NCI-H1105 treated with DMSO at 0.1 percent for 48 hours (cell line): ENCODE results near the gene CNGB1.
"Not testable (repeated sequence)": the region's sequence is repeated elsewhere in the genome, so short reads cannot be mapped to it uniquely, and the experiment has no call there.

Experiments
- DNase-seq: peaks from one replicate; lab custom pipeline; 2025; lab: John Stamatoyannopoulos, UW

CNGB1 gene

DNA sequence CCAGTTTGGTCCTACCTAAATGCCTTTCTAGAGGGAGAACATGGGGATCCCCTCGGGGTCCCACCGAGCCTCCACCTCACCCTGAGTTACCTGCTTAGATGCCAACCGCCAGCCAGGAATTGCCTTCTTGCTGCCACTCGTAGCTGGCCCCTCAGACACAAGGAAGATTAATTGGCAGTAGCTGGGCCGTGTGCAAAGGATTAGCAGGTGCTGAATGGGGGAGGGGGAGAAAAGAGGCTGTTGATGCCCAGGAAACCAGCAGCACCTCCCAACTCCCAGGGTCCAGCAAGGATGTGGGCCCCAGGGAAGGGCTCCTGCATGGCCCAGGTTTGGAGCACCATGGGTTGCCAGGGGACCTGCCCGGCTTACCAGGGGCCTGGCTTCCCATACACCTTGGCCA lies at the start of gene CNGB1:
TSS of gene CNGB1 (minus strand) at position 159 of the 400 bp plus-strand sequence. CDS start 3,842 bp downstream, outside the sequence.
- no peak for DNase-seq

DNA sequence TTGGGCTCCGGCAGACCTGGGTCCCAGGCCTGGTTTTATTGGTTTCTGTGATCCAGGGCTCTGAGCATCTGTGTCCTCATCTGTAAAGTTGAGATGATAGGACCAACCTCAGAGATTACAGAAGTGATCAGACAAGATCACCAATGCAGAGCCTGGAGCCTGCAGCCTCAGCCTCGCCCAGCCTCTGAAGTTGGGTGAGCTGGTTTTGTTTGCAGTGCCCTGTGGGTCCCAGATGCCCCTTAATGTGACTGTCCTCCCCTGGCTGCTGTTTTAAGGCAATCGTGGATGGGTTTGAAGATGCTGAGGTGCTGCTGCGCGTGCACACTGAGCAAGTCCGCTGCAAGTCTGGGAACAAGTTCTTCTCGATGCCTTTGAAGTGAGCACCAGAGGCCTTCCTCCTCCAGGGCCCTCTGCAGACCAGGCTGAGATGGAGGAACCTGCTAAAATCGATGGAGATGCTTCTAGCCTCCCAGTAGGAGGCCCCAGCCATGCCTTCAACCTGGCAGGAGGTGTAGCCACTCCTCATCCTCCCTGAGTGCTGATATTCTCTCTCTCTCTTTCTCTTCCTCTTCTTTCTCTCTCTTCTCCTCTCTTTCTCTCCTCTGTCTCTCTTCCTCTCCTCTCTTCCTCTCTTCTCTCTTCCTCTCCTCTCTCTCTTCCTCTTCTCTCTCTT lies 49.1 kb upstream of the CNGB1 start:
- DNase-seq, result no peak

DNA sequence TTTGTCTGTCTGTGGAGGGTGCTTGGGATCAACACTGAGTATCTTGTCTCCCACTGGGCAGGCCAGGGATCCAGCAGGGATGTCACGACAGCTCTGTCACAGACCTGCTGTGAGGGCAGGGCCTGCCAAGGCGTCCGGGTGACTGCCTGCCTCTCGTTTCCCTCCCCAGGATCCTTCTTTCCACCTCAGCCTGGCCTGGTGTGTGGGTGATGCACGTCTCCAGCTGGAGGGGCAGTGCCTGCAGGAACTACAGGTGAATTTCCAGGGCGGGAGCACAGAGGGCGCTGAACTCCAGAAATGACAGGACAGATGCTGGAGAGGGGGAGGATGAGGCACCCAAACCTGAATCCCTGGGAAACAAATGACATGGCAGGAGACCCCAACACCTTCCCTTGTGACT lies 47.9 kb upstream of the CNGB1 start:
- no peak for DNase-seq

DNA sequence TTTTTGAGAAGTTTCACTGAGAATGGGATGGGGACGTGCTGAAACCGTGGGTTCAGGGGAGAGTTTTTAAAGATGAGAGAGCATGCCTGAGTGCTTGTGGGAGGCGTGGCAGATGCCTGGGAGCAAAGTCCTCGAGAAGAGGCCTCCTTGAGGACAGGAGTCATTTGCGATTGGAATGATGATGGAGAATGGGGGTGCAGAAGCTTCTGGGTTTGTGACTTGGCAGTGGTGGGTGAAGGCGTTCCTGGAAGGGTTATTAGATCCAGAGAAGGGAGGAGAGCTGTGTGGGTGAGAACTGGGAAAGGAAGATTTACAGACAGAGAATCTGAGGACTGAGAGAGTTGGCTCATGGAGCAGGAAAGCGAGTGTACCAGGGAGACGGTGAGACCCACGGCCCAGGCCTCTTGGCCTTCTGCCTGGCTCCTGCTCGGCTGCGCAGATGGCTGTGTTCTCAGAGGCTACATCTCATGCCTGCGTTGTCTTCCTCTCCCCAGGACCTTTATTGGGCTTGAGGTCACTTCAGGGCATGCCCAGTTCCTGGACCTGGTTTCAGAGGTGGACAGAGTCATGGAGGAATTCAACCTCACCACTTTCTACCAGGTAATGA lies 46.0 kb upstream of the CNGB1 start:
- no peak for DNase-seq

DNA sequence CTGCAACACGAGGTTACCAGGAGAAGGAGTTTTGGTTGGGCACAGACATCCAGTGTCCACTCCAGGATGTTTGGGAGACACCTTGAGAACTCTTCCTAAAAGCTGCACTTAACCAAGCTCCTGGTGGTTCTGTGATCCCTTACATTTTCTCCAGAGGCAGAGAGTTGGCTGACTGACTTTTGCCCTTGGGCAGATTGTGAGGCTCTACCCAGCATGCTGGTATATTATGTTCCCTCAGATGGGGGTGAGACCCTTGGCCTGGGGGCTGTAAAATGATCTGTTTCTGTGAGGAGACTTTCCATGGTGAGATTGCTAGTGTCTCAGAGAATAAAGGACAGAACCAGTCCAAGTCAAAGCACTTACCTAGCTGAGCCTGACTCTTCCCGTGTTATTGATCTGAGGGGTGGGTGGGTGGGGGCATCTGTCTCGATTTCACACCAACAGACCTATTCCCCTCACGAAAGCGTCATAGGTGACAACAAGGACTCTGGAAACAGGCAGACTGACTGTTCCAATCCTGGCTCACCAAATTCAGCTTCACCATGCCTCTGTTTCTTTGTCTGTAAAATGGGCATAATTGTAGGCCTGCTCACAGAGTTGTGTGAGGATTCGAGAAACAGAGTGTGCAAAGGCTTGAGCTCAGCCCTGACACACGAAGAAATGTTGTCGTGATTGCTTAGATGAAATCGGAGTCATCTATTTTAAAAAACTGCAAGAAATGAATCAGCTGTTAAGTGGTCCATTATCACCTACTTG lies 42.5 kb upstream of the CNGB1 start:
- DNase-seq, result no peak

DNA sequence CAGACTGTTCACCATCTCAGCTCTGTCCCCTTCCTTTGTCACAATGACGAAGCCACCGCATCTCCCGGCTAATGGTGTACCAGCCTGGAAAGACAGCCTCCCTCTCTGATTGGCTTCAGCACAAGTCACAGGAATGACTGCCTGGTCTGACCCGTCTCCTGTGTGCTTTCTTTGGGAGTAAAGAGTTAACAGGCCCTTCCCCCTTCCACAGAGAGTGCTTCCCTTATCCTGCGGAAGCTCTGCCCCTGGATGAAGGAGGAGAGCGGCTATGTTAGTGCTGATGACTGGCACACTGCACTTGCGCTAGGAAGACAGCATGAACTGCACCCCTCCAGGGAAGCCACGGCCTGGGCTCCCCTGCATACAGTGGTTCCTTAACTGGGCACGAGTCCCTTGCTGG lies 41.6 kb upstream of the CNGB1 start:
- no peak for DNase-seq

DNA sequence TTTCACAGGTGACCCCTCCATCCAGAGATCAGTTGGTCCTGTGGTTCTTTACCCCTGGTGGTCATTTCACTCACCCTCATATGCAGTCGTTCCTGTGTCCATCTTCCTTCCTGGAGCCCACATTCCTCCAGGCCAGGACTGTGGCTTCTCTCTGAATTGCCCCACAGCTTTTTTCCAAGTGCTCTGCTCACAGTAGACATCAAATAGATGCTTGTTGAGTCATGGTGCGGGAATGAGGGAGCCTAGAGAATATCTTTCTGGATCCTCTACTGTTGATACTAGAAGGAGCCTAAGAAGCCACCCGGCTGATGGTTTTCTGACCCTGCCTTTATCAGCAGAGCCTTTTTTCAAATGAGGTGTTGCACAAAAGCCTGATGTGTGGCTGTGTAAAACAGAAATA lies 40.7 kb upstream of the CNGB1 start:
- no peak for DNase-seq

DNA sequence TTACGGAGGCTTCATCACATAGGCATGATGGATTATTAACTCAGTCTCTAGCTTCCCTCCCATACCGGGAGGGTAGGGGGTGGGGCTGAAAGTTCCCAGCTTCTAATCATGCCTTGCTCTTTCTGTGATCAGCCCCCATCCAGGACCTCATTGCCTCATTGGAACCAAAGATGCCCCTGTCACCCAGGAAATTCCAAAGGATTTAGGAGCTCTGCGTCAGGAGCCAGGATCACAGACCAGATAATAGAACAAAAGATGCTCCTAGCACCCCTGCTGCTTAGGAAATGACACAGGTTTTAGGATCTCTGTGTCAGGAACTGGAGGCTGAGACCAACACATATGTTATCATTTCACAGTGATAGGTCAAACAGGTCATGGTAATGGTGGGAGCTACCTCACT lies 40.0 kb upstream of the CNGB1 start:
- DNase-seq, result no peak

DNA sequence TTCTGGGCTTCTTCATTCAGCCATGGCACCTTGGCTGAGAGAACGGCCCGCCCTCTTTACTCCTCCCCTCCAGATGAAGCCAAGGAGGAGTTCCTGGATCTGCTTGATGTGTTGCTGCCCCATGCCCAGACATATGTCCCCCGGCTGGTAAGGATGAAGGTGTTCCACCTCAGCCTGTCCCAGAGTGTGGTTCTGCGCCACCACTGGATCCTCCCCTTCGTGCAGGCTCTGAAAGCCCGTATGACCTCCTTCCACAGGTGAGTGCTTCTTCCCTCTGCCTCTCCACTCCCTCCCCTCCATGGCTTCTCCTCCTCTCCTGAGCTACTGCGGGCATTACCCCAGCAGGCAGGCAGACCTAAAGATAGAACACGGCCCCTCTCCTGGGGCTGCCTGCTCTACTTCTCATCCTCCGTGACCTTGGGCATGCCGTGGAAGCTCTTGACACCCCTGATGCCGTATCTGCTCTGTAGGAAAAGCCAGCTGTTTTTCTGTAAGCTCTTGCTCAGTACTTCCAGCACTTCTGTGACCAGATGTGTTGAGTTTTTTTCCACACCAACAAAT lies 39.0 kb upstream of the CNGB1 start:
- DNase-seq, result no peak

DNA sequence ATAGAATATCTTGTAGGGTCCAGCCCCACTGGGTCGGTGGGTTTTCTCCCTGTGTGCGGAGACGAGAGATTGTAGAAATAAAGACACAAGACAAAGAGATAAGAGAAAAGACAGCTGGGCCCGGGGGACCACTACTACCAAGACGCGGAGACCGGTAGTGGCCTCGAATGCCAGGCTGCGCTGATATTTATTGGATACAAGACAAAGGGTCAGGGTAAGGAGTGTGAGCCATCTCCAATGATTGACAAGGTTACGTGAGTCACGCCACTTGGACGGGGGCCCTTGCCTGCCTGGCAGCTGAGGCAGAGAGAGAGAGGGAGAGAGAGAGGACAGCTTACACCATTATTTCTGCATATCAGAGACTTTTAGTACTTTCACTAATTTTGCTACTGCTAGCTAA lies 33.8 kb upstream of the CNGB1 start:
- DNase-seq, result not testable (repeated sequence)

DNA sequence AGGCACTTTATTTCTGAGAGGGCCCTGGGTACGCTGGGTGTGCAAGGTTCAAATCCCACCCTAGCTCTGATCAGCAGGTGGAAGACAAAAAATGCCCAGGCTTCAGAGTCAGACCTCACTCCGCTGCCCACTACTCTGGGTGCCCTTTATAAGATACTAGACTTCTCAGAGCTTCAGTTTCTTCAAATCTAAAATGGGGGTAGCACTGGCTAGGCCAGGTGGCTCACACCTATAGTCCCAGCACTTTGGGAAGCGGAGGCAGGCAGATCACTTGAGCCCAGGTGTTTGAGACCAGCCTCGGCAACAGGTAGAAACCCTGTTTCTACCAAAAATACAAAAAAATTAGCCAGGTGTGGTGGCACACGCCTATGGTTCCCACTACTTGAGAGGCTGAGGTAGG lies 32.0 kb upstream of the CNGB1 start:
- no peak for DNase-seq

DNA sequence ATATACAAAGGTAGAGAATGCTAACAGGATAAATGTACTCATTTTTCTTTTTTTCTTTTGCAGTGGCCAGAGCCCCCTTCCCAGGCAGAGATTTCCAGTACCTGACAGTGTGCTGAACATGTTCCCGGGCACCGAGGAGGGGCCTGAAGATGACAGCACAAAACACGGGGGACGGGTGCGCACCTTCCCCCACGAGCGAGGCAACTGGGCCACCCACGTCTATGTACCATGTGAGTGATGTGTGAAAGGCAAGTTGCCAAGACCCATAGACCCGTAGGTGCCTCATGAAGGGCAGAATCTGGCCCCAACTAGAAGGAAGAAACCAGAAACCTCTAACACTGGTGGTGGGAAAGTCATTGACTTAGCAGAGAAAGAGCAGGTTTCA lies 31.5 kb upstream of the CNGB1 start:
- no peak for DNase-seq

DNA sequence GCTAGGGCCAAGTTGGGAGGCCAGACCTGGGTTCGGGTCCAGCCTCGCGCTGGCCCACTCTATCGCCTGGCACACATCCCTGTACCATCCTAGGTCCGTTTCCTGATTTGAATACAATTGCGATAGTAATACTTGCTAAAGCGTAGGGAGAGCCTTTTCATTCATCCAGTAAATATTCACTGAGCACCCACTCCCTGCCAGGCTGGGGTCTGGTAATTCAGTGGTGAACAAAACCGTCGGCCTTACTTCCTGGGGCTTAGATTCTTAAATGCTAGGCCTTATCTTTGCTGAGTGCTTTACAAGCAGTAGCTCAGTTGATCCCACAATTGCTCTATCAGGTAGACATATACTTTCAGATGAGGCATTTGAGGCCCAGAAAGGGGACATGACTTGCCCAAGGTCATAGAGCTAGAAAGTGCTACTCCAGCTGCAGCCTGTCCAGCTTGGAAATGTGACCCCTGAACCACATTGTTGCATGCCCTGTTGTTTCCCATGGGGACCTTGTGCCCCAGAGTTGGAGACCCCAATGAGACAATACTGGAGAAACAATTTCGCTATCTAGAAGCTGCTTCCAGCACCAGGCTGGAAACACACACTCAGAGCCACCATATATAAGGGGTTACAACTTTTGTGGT lies 31.0 kb upstream of the CNGB1 start:
- no peak for DNase-seq

DNA sequence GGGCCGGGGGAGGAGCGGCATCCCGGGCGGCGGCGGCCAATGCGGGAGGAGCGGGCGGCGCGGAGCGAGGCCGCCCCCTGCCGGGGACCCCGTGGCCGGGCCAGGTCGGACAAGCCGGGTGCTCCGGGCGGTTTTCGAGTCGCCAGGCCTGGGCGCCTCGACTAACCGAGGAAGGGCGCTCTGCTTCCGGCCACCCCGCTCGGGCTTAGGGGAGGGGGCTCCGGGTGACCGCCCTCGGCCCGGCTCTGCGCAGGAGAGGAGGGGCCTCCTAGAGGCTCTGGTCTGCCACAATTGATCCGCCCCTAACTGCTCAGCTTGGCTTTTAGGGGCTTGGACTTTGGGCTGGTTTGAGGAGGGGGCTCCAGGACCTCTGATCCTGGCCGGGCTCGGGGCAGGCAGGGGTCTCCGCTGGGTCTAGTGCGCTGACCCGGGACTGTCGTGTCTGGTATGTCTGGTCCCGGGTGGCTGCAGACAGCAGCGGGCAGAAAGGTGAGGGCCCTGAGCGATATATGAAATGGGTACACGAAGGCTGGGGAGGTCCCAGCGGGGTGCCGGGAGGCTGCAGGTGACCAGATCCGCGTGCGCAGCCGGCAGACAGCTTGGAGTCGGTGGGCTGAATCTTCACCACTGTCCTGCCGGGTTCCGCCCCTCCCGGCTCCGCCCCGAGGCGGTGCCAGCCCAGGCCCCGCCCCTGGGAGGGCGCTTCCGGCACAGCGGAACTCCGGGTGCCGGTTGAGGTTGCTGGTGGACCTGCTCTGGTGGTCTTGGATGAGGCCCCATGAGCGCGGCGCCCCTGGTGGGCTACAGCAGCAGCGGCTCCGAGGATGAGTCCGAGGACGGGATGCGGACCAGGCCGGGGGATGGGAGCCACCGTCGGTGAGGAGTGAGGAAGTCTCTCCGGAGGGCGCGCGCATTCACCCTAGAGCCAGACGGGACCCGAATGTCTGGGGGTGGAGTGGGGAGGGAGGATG lies 30.1 kb upstream of the CNGB1 start, which contains the start of gene USB1:
TSS of gene USB1 (plus strand) at position 702 of the 971 bp plus-strand sequence. CDS start at position 779, 77 bp downstream.
- DNase-seq, result peak; percentile 64

DNA sequence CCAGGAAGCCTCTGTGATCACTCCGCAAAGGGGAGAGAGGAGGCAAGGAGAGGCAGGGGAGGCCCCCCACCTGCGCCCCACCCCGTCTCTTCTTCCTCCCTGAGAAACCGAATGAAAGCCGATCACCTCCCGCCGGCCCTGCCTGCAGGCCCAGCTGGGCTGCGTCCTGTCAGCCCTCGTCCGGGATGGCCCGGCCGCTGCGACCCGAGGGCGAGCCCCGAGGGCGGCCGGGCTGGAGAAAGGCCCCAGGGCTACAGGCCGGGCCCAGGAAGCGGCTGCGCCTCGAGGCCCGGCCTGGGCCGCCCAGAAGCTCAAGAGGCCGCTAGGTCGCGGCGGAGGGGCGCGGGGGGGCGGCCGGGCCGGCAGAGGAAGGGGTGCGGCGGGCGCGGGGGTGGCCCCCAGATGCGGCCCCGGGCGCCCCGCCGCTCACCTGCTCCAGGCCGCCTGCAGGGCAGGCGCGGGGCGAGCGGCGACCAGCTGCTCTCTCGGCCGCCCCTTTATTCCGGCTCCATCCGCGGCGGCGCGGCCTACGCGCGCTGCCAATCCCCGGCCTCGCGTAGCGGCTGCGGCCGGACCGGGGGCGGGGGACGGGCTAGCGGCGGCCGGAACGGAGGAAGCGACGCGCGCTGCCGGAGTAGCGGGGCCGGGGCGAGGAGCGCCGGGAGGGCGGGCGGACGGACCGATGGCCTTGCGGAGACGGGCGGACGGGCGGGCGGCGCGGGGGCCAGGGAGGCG lies 29.2 kb upstream of the CNGB1 start, which contains the start of gene ZNF319:
TSS of gene ZNF319 (minus strand) at position 702 of the 735 bp plus-strand sequence. CDS start 2,407 bp downstream, outside the sequence.
- no peak for DNase-seq

DNA sequence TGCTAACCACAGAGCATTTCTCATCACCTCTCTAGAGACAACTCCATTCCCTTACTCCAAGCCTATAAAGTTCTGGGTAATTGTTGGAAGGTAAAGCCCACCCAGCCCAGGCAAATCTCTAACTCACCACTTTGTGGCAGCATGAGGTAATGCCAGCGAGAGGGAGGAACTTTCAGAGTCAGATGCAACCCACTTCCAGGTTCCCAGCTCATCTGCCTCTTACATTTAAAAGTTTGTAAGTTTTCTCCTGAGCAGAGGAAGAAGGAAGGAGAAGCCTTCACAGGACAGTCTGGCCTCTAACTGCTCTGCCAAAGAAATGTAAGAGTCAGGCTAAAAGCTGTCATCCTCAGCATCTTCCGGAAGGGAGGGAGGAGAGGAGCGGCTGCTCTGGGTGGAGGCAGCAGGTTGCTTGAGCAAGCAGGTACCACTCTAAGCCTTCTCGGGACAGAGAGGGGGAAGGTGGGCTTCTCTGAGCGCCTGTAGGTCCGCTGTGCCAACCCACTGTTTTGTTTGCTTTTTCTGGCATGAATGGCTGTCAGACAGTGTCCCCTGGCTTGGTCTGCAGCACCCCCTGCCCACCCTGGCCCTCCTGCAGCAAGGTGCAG lies 28.5 kb upstream of the CNGB1 start:
- DNase-seq, result no peak

DNA sequence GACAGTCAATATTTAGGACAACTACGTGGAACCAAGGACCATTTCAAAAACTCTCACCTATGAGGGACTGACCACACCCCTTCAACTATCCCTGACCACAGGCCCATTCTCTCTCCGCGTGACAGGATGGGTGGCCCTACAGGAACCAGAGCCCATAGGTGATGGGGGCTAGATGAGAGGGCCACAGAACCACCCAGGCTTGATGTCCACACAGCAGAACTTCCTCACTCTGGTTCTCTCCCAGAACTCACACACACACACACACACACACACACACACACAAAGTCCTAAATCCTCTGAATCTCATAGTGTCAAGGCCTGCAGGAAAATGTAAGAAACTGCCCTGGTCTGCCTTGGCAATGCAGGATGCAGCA lies 28.1 kb upstream of the CNGB1 start:
- no peak for DNase-seq

DNA sequence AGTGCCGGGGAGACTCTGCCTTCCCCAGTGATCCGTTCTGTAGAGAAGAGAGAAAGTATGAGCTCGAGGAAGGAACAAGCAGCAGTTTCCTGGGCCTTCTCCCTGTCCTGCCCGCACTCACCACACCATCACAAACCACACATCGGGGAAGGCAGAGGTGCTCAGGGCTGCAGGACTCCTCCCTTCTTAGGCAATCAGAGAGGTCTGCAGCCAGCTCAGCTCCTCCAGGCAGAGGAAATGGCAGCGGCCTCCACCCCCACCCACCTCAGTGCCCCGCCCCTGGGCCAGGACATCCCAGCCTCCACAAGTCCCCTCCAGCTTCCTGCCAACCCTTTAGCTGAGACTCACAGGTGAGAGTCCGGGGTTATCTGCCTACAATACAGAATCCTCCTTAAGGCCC lies 27.6 kb upstream of the CNGB1 start:
- DNase-seq, result no peak

DNA sequence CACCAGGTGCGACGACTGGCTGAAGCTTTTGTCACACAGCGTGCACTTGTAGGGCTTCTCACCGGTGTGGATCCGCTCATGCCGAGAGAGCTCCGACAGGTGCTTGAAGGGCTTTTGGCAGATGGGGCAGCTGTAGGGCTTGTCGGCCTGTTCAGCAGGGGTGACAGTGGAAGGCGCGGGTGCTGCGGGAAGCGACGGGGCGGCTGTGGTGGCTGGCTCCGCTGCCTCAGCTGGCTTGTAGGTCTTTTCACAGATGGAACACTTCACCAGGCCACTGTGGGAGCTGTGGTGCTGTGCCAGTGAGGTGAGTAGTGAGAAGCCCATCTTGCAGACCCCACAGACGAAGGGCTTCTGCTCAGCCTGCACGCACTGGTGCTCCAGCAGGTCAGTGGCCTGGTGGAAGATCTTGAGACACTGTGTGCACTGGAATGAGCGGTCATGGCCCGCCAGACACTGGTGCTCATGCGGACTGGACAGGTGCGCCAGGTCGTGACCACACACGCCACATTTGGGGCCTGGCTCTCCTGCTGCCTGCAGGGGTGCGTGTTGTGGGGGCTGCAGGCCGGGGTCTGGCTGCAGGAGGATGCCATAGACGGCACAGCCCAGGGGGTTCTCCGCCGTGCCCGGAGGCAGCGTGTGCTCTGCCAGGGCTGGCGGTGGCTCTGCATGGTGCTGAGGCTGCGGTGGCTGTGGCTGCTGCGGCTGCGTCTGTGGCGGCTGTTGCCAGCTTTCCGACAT lies 26.8 kb upstream of the CNGB1 start:
- DNase-seq, result no peak
